Choroid plexus epithelial cell (primary cell): ENCODE measurements around the gene RPUSD3.

ENCODE experiments used
- DNase-seq: peaks from one replicate; pipeline ENCODE4 v3.0.0-alpha.2; 2010; ENCODE audit warnings: low read depth
- H3K4me3 ChIP-seq: 2 replicates; pipeline ENCODE4 v1.5.1; 2011; ENCODE audit warnings: low read depth, mild to moderate bottlenecking, control low read depth, low read length, moderate library complexity
- CTCF ChIP-seq: conservative IDR thresholded peaks from 2 replicates; pipeline ENCODE4 v1.5.1; 2011; ENCODE audit warnings: low read depth, mild to moderate bottlenecking, control low read depth, inconsistent platforms, low read length, moderate library complexity

Gene RPUSD3

GRCh38 chr3:9841015-9841414, 2.8 kb downstream of the RPUSD3 start:
- no peak overlapping the region for H3K4me3 ChIP-seq
- no peak for TF ChIP-seq CTCF
- no peak for DNase-seq

- no peak overlapping the region for H3K4me3 ChIP-seq
- no peak for DNase-seq
- no peak for TF ChIP-seq CTCF
Observed at GRCh38 chr3:9838856-9839255, 5.0 kb downstream of the RPUSD3 start.

DNA sequence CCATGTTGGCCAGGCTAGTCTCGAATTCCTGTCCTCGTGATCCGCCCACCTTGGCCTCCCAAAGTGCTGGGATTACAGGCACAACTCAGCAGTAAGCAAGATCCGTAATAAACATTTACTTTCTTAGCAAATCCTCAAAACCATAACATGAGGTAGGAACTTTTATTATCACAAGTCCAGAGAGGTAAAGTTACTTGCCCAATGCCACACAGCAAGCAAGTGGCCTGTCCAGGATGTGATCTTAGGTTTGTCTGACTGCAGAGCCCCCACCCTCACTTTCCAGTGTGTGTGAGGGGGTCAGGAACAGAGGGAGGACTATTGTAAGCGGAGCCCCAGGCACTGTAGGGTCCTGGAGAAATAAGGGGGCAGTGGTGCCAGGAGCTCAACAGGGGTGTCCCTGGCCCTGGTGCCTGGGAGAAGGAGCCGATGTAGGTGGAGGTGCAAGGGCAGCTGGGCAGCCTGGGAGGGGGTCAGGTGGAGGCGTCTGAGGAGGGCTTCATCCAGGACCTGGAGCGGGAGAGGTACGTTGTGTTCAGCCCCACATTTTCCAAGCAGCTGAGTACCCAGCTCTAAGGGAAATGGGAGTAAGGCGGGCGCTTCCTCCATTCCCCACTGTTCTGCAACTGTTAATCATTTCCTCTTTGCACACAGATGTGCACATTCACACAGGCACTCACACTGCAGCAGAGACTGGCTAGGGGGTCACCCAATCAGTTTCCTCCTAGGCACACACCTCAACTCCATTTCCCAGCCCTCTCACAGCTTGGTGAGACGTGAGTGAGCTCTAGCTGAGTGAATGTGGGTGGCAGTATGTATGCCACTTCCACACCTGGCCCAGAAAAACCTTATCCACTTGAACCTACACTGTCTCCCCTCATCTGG, 5.9 kb downstream of the RPUSD3 start:
- no peak overlapping the region for H3K4me3 ChIP-seq
- DNase-seq, result no peak
- TF ChIP-seq CTCF, result no peak

GRCh38 chr3:9834520-9835380, 9.1 kb downstream of the RPUSD3 start:
- no peak for TF ChIP-seq CTCF
- DNase-seq, result no peak
- no peak overlapping the region for H3K4me3 ChIP-seq

DNA sequence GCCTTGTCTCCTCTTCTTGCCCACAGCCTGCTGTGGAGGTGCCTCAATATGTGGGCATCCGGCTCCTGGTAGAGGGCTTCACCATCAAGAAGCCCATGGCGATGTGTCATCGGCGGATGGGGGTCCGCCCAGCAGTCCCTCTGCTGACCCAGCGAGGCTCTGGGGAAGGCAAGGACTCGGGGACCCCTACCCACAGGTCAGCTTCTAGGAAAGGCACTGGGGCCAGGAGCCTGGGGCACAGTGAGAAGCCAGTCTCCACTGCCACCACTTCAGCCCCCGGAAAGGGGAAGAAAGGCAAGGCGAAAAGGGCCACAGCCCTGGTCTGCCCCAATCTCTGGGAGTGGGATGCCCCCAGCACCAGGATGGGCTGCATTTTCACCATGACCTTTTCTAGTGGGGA, 10.7 kb downstream of the RPUSD3 start:
- TF ChIP-seq CTCF, result no peak
- H3K4me3 ChIP-seq, result no peak overlapping the region
- DNase-seq, result no peak

- H3K4me3 ChIP-seq, result no peak overlapping the region
- no peak for DNase-seq
- TF ChIP-seq CTCF, result no peak
Observed at GRCh38 chr3:9831253-9831652, 12.6 kb downstream of the RPUSD3 start.
